Activated CD4-positive, alpha-beta T cell treated with anti-CD3 and anti-CD28 coated beads, Interleukin-2, Interleukin-4, amounts not matched to agents 100 ng/mL and 50 ng/mL, durations not matched to agents 16 hours and 8 hours (primary cell): ENCODE results near the gene LPAR2.

ENCODE experiments used
- DNase-seq: peaks from one replicate; pipeline ENCODE4 v3.0.0-alpha.2; 2020; ENCODE audit warnings: low spot score

Gene LPAR2

GRCh38 chr19:19597809-19598306 lies 30.2 kb downstream of the LPAR2 start:
- peak; percentile 93 for DNase-seq

- no peak for DNase-seq
These were observed 32.8 kb downstream of the LPAR2 start for GRCh38 chr19:19595171-19595701.

GRCh38 chr19:19594381-19594780 lies 33.6 kb downstream of the LPAR2 start:
- DNase-seq, result no peak

GRCh38 chr19:19592690-19593089 lies 35.3 kb downstream of the LPAR2 start:
- no peak for DNase-seq

- peak; percentile 90 for DNase-seq
These were observed 36.7 kb downstream of the LPAR2 start for GRCh38 chr19:19591133-19591825.

GRCh38 chr19:19588546-19588945 lies 39.5 kb downstream of the LPAR2 start:
- no peak for DNase-seq

GRCh38 chr19:19587771-19588170 lies 40.2 kb downstream of the LPAR2 start:
- no peak for DNase-seq

- DNase-seq, result no peak
These were observed 43.7 kb downstream of the LPAR2 start for GRCh38 chr19:19584356-19584755.

GRCh38 chr19:19582471-19582870 lies 45.5 kb downstream of the LPAR2 start:
- no peak for DNase-seq

GRCh38 chr19:19581391-19581790 lies 46.6 kb downstream of the LPAR2 start:
- DNase-seq, result no peak

- no peak for DNase-seq
These were observed 47.6 kb downstream of the LPAR2 start for GRCh38 chr19:19580418-19580817.

GRCh38 chr19:19579533-19580361 lies 48.3 kb downstream of the LPAR2 start:
- DNase-seq, result no peak

GRCh38 chr19:19578252-19578651 lies 49.8 kb downstream of the LPAR2 start:
- DNase-seq, result no peak

GRCh38 chr19:19575411-19575810 lies 52.6 kb downstream of the LPAR2 start:
- DNase-seq, result no peak
